SU-DHL-6 (cell line): ENCODE data around the gene ALDH9A1.

Source experiments
- H2AFZ ChIP-seq: fragments of 200-600 bp; sonication (generic); 2 replicates; pipeline ENCODE4 v1.6.1; 2014; ENCODE audit warnings: low read depth, mild to moderate bottlenecking, moderate library complexity, mixed read lengths, antibody characterized with exemption, low read length; ENCODE audit not compliant: severe bottlenecking
- H3F3A ChIP-seq: fragments of 200-600 bp; shearing (Covaris generic); 2 replicates; pipeline ENCODE4 v1.6.0; 2016; ENCODE audit warnings: antibody characterized with exemption, mild to moderate bottlenecking; ENCODE audit not compliant: insufficient read depth
- H3K27ac ChIP-seq: fragments of 200-600 bp; sonication (generic); 2 replicates; pipeline ENCODE4 v1.5.1; 2016; ENCODE audit warnings: low read depth, mild to moderate bottlenecking, low read length, moderate library complexity, mixed read lengths
- H3K27me3 ChIP-seq: fragments of 200-600 bp; sonication (generic), shearing (Covaris generic); 2 replicates; pipeline ENCODE4 v1.6.0; 2014; ENCODE audit warnings: mild to moderate bottlenecking, low read length
- H3K36me3 ChIP-seq: fragments of 200-600 bp; sonication (generic); 2 replicates; pipeline ENCODE4 v1.6.1; 2014; ENCODE audit warnings: mild to moderate bottlenecking, low read length, mixed read lengths
- H3K4me2 ChIP-seq: fragments of 300-600, 200-600 bp; shearing (Covaris generic), sonication (generic); 2 replicates; pipeline ENCODE4 v1.6.0; 2014; ENCODE audit warnings: low read length, low read depth, mild to moderate bottlenecking; ENCODE audit not compliant: poor library complexity, severe bottlenecking
- H3K4me3 ChIP-seq: fragments of 200-600 bp; sonication (generic); 2 replicates; pipeline ENCODE4 v1.5.1; 2014; ENCODE audit warnings: antibody characterized with exemption, low read length, mild to moderate bottlenecking, mixed read lengths; ENCODE audit not compliant: insufficient read depth, poor library complexity, severe bottlenecking
- H3K79me2 ChIP-seq: fragments of 200-600 bp; sonication (generic); 2 replicates; pipeline ENCODE4 v1.6.1; 2014; ENCODE audit warnings: mild to moderate bottlenecking, low read length, moderate library complexity; ENCODE audit not compliant: insufficient read depth
- H3K9ac ChIP-seq: fragments of 200-600 bp; sonication (generic); 2 replicates; pipeline ENCODE4 v1.7.0; 2014; ENCODE audit warnings: mild to moderate bottlenecking, low read length
- H3K9me2 ChIP-seq: fragments of 200-600 bp; sonication (generic); replicated peaks from 2 replicates; pipeline ENCODE4 v1.6.1; 2014; ENCODE audit warnings: low read length; ENCODE audit not compliant: insufficient read depth
- H3K9me3 ChIP-seq: fragments of 200-600 bp; sonication (generic); 2 replicates; pipeline ENCODE4 v1.6.1; 2014; ENCODE audit warnings: low read length, mixed read lengths; ENCODE audit not compliant: insufficient read depth
- H4K20me1 ChIP-seq: fragments of 200-600 bp; sonication (generic); 2 replicates; pipeline ENCODE4 v1.6.1; 2014; ENCODE audit warnings: low read depth, mild to moderate bottlenecking, antibody characterized with exemption, low read length, moderate library complexity, mixed read lengths
- EZH2phosphoT487 ChIP-seq: fragments of 200-600 bp; sonication (generic), shearing (Covaris generic); conservative IDR thresholded peaks from 2 replicates; pipeline ENCODE4 v1.6.1; 2018; ENCODE audit warnings: mild to moderate bottlenecking, antibody characterized with exemption, low read length, moderate library complexity, mixed read lengths
- TF ChIP-seq, protein P1 (sequence below): fragments of 200-600 bp; sonication (generic); IDR thresholded peaks from one replicate; pipeline ENCODE4 v1.5.1; 2017; ENCODE audit warnings: antibody characterized with exemption, mild to moderate bottlenecking, low read length, moderate library complexity; ENCODE audit not compliant: insufficient read depth, poor library complexity, severe bottlenecking

Gene ALDH9A1

GRCh38 chr1:165619647-165620151 is 78.7 kb downstream of the ALDH9A1 start:
- H4K20me1 ChIP-seq = no peaks in the 10 kb centered on the region
- no peak for TF ChIP-seq EZH2phosphoT487
- TF ChIP-seq, protein P1, sequence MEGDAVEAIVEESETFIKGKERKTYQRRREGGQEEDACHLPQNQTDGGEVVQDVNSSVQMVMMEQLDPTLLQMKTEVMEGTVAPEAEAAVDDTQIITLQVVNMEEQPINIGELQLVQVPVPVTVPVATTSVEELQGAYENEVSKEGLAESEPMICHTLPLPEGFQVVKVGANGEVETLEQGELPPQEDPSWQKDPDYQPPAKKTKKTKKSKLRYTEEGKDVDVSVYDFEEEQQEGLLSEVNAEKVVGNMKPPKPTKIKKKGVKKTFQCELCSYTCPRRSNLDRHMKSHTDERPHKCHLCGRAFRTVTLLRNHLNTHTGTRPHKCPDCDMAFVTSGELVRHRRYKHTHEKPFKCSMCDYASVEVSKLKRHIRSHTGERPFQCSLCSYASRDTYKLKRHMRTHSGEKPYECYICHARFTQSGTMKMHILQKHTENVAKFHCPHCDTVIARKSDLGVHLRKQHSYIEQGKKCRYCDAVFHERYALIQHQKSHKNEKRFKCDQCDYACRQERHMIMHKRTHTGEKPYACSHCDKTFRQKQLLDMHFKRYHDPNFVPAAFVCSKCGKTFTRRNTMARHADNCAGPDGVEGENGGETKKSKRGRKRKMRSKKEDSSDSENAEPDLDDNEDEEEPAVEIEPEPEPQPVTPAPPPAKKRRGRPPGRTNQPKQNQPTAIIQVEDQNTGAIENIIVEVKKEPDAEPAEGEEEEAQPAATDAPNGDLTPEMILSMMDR = no peak
- no peak overlapping the region for H3K4me2 ChIP-seq
- no peaks in the 10 kb centered on the region for H3K79me2 ChIP-seq
- H3K4me3 ChIP-seq = no peak overlapping the region
- H3K27me3 ChIP-seq = no peaks in the 10 kb centered on the region
- H3K36me3 ChIP-seq = no peaks in the 10 kb centered on the region
- no peaks in the 10 kb centered on the region for H3K9me3 ChIP-seq
- H2AFZ ChIP-seq = no peak overlapping the region
- H3K27ac ChIP-seq = no peak overlapping the region
- no peak overlapping the region for H3K9ac ChIP-seq
- H3K9me2 ChIP-seq = no peaks in the 10 kb centered on the region
- no peaks in the 10 kb centered on the region for H3F3A ChIP-seq

DNA sequence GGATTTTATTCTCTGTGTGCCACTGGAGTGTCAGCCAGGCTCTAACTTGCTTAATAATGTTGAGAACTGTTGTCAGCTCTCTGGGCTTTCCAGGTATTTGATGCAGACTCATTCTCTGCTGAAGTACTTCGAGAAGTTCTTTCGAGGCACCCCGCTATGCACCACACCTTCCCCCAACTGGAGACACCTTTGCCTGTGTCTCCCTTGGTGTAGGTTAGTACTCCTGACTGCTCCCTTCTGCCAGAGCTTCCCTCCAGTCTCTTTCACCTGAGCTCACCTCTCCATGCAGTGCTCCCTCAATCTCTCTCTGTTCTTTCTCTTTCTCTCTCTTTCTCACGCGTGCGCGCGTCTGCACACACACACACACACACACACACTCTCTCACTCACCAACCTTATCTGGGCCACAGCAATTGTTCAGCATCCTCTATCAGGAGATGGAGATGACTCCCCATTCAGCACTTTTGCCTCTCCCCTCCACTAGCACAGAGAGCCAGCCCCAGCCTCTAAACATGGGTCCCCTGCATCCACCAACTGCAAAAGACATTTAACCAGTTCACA is 81.3 kb downstream of the ALDH9A1 start:
- Histone ChIP-seq H4K20me1 (no peaks in the 10 kb centered on the region), H3K79me2 (no peaks in the 10 kb centered on the region), H3K9ac (no peak overlapping the region), H3K9me2 (no peaks in the 10 kb centered on the region), H3K27me3 (no peaks in the 10 kb centered on the region), H3K36me3 (no peaks in the 10 kb centered on the region), H3K27ac (no peak overlapping the region), H2AFZ (no peak overlapping the region), H3K9me3 (no peaks in the 10 kb centered on the region), H3K4me3 (no peak overlapping the region), H3F3A (no peaks in the 10 kb centered on the region), H3K4me2 (no peak overlapping the region)
- TF ChIP-seq EZH2phosphoT487 = no peak
- TF ChIP-seq, protein P1 = no peak

DNA sequence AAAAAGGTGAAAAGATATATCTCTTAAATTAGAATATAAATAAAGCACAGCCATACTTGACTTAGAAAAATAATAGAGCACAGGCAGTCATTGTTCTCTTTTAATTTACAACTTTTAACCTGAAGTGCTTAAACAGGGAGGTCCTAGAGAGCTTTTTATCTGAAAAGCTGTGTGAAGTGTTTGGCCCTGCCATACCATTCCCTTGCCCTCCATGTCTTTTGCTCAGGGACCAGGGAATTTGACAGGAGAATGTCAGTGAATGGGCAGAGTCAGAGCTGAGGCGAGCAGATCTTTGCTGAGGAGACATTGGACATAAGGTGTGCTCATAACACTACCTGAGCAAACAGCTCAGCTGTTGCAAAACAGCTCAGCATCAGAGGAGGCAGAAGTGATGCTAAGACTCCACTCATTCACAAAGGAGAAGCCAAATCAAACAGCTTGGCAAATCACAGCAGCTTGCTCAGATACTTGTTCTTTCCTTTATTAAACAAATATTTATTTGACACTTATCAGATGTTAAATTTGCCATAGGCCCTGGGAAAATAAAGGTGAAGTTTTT is 82.2 kb downstream of the ALDH9A1 start:
- H2AFZ ChIP-seq = no peak overlapping the region
- H3K4me3 ChIP-seq = no peak overlapping the region

More for the DNA sequence above, 82.2 kb downstream of the ALDH9A1 start:
- Histone ChIP-seq H3K4me2 (no peak overlapping the region), H4K20me1 (no peaks in the 10 kb centered on the region), H3K27me3 (no peaks in the 10 kb centered on the region), H3K9me2 (no peaks in the 10 kb centered on the region), H3F3A (no peaks in the 10 kb centered on the region), H3K9ac (no peak overlapping the region), H3K9me3 (no peaks in the 10 kb centered on the region), H3K79me2 (no peaks in the 10 kb centered on the region), H3K27ac (no peak overlapping the region), H3K36me3 (no peaks in the 10 kb centered on the region)
- TF ChIP-seq, protein P1 = no peak
- no peak for TF ChIP-seq EZH2phosphoT487
